Measurements from ENCODE around the gene ENAH. TPM values are rescaled to one million over a fixed set of nuclear protein-coding genes. Genes with fewer than 3 reads are reported as not detected.
"Not testable (repeated sequence)": the region's sequence is repeated elsewhere in the genome, so short reads cannot be mapped to it uniquely, and the experiment has no call there.

Gene ENAH
- total RNA-seq, 1 experiment from 2014 or later, result 19.4 TPM

DNA sequence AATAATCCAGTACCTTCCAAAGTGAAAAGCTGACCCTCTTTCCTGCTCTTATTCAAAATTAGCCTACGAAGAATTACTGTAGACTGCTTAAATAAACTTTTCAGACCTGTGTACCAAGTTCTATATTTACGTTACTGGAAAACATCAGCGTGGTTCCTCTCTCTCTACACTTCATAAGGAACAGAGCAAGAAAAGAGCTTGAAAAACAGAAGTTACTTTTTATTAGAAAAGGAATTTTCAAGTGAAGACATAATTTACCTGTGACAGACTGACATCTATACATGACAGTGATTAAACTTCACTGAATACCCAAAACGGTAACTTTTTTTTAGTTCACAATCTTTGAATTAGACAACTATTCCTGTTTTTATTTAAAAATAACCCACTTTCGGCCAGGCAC is 2.7 kb downstream of the ENAH start:
- DNase-seq (ENCODE audit: low spot score), result no peak

DNA sequence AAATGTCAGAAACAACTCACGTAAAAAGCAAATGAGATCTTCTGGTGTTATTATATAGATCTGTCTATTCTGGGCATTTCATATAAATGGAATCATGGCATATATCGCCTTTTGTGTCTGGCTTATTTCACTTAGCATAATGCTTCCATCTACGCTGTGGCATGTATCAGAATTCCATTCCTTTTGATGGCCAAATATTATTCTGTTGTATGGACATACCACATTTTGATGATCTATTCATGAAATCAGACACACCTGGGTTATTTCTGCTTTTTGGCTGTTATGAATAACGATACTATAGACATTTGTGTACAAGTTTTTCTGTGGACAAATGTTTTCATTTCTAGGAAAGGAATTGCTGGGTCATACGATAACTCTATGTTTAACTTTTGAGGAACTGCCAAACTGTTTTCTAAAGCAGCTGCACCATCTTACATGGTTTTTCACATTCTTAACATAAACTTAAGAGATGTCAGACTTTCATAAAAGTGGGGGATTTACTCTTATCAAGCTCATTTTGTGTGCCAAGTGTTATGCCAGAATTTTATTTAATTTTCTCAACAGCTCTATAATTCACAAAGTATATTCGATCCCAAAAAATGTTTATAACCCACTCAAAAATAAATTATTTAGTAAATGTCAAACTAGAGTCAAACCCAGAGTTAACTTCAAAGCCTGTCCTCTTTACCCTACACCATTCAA is 7.6 kb downstream of the ENAH start:
- DNase-seq (ENCODE audit: low spot score), result no peak

DNA sequence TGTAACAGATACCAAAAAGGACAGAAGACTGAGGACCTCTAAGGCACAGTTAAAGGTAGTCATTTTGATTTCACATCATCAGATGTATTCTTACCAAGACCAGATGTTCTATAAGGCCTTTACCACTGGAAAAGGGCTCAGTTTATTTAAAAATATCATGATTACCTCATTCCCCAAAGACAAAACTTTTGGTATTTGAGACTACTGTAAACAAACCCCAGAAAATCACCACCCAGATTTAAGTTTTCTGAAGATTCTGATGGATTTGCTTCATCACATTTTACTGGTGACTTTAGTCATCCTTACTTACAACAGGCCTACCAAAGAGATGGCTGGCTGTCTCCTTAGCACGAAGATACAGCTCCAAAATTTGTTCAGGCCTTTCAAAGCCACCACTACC is 8.3 kb downstream of the ENAH start:
- DNase-seq (ENCODE audit: low spot score), result no peak

DNA sequence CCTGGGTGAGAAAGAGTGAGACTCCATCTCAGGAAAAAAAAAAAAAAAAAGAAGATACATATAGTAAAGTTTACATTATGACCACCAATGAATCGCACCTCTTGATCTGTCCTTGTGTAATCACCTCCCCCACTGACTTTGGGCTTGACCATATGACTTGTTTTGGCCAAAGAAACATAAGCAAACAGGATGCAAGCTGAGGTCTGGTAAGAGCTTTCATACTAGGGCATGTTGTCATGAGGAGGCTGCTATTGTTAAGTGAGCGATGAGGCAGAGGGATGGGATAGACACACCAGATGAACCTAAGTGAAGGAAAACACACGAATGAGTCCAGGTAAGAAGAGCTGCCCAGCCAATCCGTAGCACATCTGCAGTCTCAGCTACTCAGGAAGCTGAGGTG is 10.7 kb downstream of the ENAH start:
- no peak for DNase-seq (ENCODE audit: low spot score)

DNA sequence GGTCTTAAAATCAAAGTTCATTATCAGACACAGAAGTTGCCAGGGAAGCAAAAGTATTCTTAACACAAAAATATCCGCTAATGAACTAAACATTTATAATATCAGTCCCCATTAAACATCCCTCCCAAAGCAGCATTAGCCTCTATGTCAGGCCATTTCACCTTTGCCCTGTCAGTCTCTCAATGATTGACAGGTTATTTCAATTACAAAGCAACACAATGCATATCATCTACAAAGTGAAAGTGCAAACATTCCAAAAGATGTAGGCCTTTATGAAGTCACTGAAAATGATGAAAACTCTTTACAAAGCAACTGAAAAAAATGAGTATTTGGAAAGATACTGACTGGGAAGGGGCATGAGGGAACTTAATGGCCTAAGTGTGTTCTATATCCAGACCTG is 14.1 kb downstream of the ENAH start:
- DNase-seq (ENCODE audit: low spot score), result no peak

DNA sequence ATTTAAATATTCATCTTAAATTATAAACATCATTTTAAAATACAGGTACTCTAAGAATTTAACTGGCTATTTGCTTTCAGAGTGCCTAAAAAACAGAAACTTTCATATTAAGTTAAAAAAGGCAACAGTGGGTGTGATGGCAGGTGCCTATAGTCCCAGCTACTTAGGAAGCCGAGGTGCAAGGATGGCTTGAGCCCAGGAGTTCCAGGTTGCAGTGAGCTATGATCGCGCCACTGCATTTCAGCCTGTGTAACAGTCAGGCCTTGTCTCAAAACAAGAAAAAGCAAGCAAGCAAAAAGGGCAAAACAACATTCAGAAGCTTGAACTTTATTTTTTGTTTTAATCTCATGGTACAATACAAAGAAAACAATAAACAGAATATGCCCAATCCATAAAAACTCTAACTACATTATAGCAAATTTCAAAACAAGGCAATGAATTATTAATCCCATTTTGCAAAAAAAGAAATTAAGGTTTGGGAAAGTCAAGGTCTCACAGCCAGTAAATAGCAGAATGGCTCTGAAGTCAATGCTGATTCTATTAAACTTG is 15.2 kb downstream of the ENAH start:
- DNase-seq (ENCODE audit: low spot score), result no peak

DNA sequence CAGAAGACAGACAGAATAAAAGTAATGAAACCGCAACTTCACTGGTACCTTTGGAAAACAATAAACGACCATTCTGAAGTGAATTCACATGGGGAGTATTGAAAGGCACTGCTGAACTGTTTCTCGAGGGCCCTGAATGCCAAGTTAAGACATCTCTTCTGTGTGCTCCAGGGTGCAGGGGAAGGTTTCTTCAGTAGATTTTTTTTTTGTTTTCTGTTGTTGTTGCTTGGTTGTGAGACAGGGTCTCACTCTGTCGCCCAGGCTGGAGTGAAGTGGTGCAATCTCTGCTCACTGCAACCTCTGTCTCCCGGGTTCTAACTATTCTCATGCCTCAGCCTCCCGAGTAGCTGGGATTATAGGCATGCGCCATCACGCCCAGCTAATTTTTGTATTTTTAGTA is 15.9 kb downstream of the ENAH start:
- DNase-seq (ENCODE audit: low spot score), result not testable (repeated sequence)

DNA sequence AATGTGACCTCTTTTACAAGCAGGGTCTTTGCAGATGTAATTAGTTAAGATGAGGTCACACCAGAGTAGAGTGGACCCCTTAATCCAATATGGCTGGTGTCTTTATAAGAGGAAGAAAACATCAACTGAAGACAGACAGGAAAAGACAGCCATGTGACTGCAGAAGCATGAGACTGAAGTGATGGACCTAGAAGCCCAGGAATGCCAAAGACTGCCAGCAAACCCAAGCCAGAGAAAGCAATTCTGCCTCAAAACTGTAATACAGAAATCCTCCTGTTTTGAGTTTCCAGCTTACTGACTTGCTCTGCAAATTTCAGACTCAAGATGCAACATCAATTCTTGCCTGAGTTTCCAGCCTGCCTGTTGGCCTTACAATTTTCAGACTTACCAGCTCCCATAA is 17.3 kb downstream of the ENAH start:
- no peak for DNase-seq (ENCODE audit: low spot score)

DNA sequence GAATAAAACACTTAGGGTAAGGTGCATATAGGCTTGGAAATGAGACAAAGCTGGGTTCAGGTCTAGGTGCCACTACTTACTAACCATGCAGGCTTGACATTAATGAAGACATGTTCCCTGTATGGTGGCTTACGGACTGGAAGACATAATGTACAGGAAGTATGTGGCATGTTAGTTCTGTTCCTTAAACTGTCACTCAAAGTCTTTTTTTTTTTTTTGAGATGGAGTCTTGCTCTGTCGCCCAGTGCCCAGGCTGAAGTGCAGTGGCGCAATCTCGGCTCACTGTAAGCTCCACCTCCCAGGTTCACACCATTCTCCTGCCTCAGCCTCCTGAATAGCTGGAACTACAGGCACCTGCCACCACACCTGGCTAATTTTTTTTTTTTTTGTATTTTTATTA is 20.1 kb downstream of the ENAH start:
- DNase-seq (ENCODE audit: low spot score), result not testable (repeated sequence)

DNA sequence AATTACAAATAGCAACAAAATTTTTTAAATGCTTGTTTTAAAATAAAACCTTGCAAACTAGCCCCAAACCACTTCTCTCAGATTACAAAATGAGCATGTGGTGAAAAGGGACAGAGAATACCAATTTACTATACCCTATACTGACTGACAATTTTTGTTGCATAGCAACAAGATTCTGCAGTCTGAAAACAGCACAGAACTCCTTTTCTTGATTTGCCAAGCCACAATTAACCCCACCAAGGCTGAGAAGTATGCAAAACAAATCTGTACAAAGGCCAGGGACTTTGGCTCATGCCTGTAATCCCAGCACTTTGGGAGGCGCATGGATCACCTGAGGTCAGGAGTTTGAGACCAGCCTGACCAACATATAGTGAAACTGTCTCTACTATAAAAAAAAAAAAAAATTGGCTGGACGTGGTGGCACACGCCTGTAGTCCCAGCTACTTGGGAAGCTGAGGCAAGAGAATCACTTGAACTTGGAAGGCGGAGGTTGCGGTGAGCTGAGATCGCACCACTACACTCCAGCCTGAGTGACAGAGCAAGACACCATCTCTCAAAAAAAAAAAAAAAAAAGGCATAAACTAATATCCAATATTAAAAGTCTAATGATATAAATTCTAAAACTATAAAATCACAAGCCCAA is 21.8 kb downstream of the ENAH start:
- no peak for DNase-seq (ENCODE audit: low spot score)

DNA sequence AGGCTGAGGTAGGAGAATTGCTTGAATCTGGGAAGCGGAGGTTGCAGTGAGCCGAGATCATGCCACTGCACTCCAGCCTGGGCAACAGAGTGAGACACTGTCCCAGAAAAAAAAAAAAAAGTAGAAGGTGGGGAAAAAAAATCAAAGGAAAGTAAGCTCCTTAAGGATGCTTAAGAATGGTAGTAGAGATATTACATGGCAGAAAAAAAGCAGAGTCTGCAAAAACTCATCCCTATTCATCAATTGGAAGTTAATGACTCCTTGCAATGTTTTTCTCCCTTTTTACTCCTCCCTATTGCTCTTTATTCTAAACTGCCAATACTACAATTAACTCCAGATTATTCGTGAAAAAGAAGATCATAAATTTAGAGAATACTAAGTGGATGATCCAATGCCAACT is 23.4 kb downstream of the ENAH start:
- DNase-seq (ENCODE audit: low spot score), result no peak

DNA sequence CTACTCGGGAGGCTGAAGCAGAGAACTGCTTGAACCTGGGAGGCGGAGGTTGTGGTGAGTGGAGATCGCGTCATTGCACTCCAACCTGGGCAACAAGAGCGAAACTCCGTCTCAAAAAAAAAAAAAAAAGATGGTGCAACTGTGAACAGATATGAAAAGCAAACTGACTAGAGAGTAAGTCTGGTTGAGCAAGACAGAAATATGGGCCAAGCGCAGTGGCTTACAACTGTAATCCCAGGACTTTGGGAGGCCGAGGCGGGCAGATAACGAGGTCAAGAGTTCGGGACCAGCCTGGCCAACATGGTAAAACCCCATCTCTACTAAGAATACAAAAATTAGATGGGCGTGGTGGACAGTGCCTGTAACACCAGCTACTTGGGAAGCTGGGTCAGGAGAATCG is 24.1 kb downstream of the ENAH start:
- DNase-seq (ENCODE audit: low spot score), result not testable (repeated sequence)

DNA sequence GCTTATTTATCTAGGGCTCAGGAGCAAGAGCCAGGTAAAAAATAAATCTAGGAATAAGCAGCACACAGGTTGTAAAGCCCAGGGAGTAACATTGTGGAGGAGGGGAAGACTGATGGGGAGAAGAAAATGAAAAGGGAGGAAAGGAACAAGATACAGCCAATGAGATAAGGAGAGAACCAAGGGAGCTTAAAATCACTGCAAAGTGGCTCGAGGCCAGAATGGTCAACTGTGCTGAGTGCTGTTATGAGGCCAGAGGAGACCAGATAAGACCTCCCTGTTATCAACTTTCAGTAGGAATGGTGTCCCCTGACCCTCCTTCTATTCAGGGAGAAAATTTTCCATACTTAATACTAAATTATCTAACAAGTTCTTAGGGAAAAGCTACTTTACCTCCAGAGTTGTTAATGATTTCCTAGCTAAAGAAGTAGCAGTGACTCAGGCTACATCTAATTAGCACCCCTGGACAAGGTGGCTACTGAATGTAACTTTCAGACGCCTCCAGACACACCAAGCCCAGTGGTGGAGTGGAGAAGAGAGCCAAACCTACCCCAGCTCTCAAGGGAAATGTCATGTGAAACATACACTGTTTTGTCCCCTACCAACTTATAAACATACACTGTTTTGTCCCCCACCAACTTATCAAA is 25.5 kb downstream of the ENAH start:
- no peak for DNase-seq (ENCODE audit: low spot score)

DNA sequence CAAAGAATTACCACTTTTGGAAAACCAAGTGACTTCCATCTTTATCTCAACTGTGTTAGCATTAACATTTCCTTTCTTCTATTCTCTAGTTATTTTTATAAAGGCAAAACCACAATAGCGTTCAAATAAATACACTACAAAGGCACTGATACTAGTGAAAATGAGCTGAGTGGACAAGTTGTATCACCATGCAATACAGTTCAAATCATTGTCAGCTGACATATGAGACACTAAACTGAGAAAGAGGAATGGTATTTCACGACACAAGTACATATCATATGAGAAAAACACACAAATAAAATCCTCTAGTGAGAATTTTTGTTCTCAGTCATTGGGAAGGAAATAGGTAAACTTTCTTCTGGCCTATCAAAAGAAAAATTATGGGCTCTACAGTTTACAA is 26.2 kb downstream of the ENAH start:
- no peak for DNase-seq (ENCODE audit: low spot score)

DNA sequence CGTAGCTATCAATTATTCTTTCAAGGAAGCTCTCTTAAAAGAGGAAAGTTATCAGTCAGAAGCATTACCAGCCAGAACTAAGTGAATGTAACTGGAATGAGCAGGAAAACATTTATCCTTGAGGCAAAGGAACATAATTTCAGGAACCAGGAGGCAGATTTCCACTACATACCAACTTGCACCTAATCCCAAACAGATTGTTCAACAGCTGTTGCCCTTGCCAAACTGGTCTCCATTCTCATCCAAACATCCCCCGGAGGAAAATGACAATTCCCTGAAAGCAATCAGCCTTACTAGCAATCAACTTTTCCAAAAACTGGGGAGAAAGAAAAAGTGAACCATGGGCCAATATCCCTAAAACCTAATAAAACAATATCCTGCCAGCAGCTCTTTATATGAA is 35.0 kb downstream of the ENAH start:
- no peak for DNase-seq (ENCODE audit: low spot score)

DNA sequence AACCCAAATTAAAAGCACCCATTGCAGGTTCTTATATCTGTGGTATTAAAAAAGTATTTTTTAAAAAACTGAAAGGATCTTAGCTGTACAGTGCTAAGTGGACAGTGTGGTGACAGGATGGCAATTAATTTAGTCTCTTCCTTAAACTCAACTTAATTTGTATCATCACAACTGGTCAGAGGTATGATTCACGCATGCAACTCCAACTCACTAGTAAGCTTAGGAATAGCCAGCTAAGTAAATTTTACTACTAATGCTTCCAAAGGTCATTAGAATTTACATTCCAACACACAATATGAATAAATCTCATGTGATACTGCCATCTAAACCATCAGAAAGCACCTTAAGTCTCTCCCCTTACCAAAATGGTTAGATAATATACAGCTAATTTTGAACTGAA is 35.4 kb downstream of the ENAH start:
- DNase-seq (ENCODE audit: low spot score), result no peak

DNA sequence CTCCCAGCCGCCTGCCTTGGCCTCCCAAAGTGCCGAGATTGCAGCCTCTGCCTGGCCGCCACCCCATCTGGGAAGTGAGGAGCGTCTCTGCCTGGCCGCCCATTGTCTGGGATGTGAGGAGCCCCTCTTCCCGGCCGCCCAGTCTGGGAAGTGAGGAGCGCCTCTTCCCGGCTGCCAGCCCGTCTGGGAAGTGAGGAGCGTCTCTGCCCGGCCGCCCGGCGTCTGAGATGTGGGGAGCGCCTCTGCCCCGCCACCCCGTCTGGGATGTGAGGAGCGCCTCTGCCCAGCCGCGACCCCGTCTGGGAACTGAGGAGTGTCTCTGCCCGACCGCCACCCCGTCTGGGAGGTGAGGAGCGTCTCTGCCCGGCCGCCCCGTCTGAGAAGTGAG is 37.5 kb downstream of the ENAH start:
- not testable (repeated sequence) for DNase-seq (ENCODE audit: low spot score)

DNA sequence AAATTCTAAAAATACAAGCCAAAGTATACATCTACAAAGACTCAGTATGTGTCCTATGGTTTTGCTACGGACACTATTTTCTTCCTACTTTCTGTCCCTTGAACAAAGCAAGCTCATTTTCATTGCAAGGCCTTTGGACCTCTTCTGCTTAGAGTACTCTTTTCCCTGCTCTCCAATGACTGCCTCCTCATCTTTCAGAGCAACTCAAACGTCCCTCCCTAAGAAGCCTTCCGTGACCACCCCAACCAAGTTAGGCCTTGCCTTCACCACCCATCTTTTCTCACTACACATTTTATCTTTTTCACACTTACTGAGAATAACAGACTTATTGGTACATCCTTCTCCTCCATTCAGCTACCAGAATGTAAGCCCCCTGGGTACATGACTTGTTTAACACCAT is 39.9 kb downstream of the ENAH start:
- DNase-seq (ENCODE audit: low spot score), result no peak

DNA sequence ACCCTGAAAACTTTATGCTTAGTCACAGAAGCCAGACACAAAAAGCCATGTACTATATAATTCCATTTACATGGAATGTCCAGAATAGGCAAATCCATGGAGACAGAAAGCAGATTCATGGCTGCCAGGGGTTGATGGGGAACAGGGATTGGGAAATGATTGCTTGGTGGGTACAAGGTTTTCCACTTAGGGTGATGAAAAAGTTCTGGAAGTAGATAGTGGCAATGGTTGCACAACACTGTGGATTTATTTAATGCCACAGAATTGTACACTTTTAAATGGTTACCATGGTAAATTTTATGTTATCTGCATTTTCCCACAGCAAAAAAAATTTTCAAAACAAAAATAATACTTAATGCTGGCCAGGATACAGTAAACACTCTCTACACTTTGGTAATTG is 40.6 kb downstream of the ENAH start:
- DNase-seq (ENCODE audit: low spot score), result no peak

DNA sequence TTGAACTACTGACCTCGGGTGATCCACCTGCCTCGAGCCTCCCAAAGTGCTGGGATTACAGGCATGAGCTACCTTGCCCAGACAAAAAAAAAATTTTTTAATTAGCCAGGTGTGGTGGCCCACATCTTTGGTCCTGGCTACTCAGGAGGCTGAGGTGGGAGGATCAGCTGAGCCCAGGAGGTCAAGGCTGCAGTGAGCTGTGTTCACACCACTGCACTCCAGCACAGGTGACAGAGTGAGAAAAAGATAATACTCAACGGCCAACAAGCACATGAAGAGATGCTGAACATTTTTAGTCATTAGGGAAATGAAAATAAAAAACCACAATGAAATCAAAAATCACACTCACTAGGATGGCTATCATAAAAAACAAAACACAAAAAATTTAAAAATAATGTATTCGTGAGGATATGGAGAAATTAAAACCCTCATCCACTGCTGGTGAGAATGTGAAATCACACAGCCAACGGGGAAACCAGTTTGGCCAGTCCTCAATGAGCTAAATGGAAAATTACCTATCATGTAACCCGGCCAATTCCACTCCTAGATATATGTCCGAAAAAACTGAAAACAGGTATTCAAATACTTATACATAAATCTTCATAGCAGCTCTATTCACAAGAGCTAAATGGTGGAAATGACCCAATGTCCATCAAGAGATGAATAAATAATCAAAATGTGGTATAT is 41.2 kb downstream of the ENAH start:
- peak; percentile 22 for DNase-seq (ENCODE audit: low spot score)

DNA sequence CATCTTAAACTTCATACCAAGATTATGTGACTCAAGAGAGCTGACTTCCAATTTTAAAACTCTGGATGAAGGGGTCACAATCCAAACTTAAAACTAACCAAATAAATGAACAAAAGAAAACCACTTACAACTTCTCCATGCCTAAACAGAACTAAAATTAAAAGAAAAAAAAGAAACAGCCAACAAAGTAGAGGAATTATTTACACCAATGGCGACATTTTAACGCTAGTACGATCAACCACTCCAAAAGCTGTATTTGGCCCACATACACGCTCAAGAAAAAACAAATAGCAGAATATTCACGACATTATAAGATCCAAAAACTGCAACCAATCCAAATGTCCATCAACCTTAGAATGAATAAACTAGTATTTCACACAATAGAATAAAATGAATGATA is 42.4 kb downstream of the ENAH start:
- DNase-seq (ENCODE audit: low spot score), result no peak

Data from HT-29 (cell line).